ENCODE results near the gene GPR153. TPM values are rescaled to one million over a fixed set of nuclear protein-coding genes. Genes with fewer than 3 reads are reported as not detected.

GPR153 gene
- total RNA-seq, 2 experiments from 2014 or later, result 3.9 to 4.4 TPM

GRCh38 chr1:6259491-6260362 lies 1.2 kb downstream of the GPR153 start:
- Mint-ChIP-seq H3K36me3 (ENCODE audit: low read depth) (no peaks in the 10 kb centered on the region), H3K9me3 (no peaks in the 10 kb centered on the region), H3K4me3 (peak overlapping the region; percentile 50), H3K4me1 (peaks cover 34% of the 10 kb centered on the region), H3K27ac (no peak overlapping the region), H3K27me3 (peaks cover 14% of the 10 kb centered on the region)
- POLR2A ChIA-PET, result interaction anchor here (1.0 to 1.7 kb wide), 2 partner anchors 13 to 24 kb away, joined by 3 to 5 read pairs; partner anchors contain the start of gene ICMT
- peak; percentile 85 for DNase-seq
- CTCF ChIA-PET, result interaction anchor here (4.0 kb wide), 1 partner anchor 13 kb away, joined by 18 read pairs; no protein-coding TSS in a partner anchor

GRCh38 chr1:6258675-6259074 lies 2.2 kb downstream of the GPR153 start:
- CTCF ChIA-PET, result interaction anchor here (4.0 kb wide), 1 partner anchor 12 kb away, joined by 18 read pairs; no protein-coding TSS in a partner anchor
- no peaks in the 10 kb centered on the region for H3K9me3 Mint-ChIP-seq
- H3K27ac Mint-ChIP-seq, result no peak overlapping the region
- DNase-seq, result no peak
- H3K4me1 Mint-ChIP-seq, result peaks cover 27% of the 10 kb centered on the region
- H3K4me3 Mint-ChIP-seq, result no peak overlapping the region
- H3K36me3 Mint-ChIP-seq (ENCODE audit: low read depth), result no peaks in the 10 kb centered on the region
- POLR2A ChIA-PET, result interaction anchor here (0.5 to 1.7 kb wide), 2 partner anchors 12 to 746 kb away, joined by 3 to 5 read pairs; no protein-coding TSS in a partner anchor
- peaks cover 17% of the 10 kb centered on the region for H3K27me3 Mint-ChIP-seq

GRCh38 chr1:6257541-6258069 lies 3.3 kb downstream of the GPR153 start:
- Mint-ChIP-seq H3K9me3 (no peaks in the 10 kb centered on the region), H3K27me3 (peaks cover 19% of the 10 kb centered on the region), H3K4me1 (peaks cover 19% of the 10 kb centered on the region), H3K4me3 (no peak overlapping the region), H3K36me3 (ENCODE audit: low read depth) (no peaks in the 10 kb centered on the region), H3K27ac (no peak overlapping the region)
- no peak for DNase-seq
- POLR2A ChIA-PET, result no interaction called here
- CTCF ChIA-PET, result interaction anchor here (4.0 kb wide), 1 partner anchor 11 kb away, joined by 18 read pairs; no protein-coding TSS in a partner anchor

GRCh38 chr1:6256645-6257044 lies 4.3 kb downstream of the GPR153 start:
- Mint-ChIP-seq H3K9me3 (no peaks in the 10 kb centered on the region), H3K27me3 (peaks cover 21% of the 10 kb centered on the region), H3K4me1 (peaks cover 13% of the 10 kb centered on the region), H3K4me3 (no peak overlapping the region), H3K27ac (no peak overlapping the region), H3K36me3 (ENCODE audit: low read depth) (no peaks in the 10 kb centered on the region)
- ChIA-PET POLR2A (no interaction called here), CTCF (no interaction called here)
- no peak for DNase-seq

GRCh38 chr1:6254691-6255090 lies 6.2 kb downstream of the GPR153 start:
- no peaks in the 10 kb centered on the region for H3K36me3 Mint-ChIP-seq (ENCODE audit: low read depth)
- ChIA-PET CTCF (no interaction called here), POLR2A (no interaction called here)
- no peaks in the 10 kb centered on the region for H3K9me3 Mint-ChIP-seq
- H3K27ac Mint-ChIP-seq, result no peak overlapping the region
- peaks cover 13% of the 10 kb centered on the region for H3K4me1 Mint-ChIP-seq
- no peak for DNase-seq
- H3K27me3 Mint-ChIP-seq, result peaks cover 33% of the 10 kb centered on the region
- no peak overlapping the region for H3K4me3 Mint-ChIP-seq

GRCh38 chr1:6253380-6253779 lies 7.5 kb downstream of the GPR153 start:
- H3K4me1 Mint-ChIP-seq, result peaks cover 4% of the 10 kb centered on the region
- no peak overlapping the region for H3K27ac Mint-ChIP-seq
- H3K9me3 Mint-ChIP-seq, result no peaks in the 10 kb centered on the region
- H3K27me3 Mint-ChIP-seq, result peaks cover 30% of the 10 kb centered on the region
- no peaks in the 10 kb centered on the region for H3K36me3 Mint-ChIP-seq (ENCODE audit: low read depth)
- H3K4me3 Mint-ChIP-seq, result no peak overlapping the region
- CTCF ChIA-PET, result no interaction called here
- POLR2A ChIA-PET, result no interaction called here
- DNase-seq, result no peak

- Mint-ChIP-seq H3K27ac (no peak overlapping the region), H3K27me3 (peaks cover 38% of the 10 kb centered on the region), H3K4me1 (peaks cover 4% of the 10 kb centered on the region), H3K36me3 (ENCODE audit: low read depth) (no peaks in the 10 kb centered on the region), H3K9me3 (no peaks in the 10 kb centered on the region), H3K4me3 (no peak overlapping the region)
- ChIA-PET POLR2A (no interaction called here), CTCF (interaction anchor here (1.4 kb wide), 1 partner anchor 185 kb away, joined by 4 read pairs; no protein-coding TSS in a partner anchor)
- DNase-seq, result no peak
Measured at GRCh38 chr1:6252374-6252710, 8.6 kb downstream of the GPR153 start.

GRCh38 chr1:6251681-6252373 lies 9.1 kb downstream of the GPR153 start:
- Mint-ChIP-seq H3K27me3 (peaks cover 42% of the 10 kb centered on the region), H3K4me3 (no peak overlapping the region), H3K4me1 (peaks cover 6% of the 10 kb centered on the region), H3K36me3 (ENCODE audit: low read depth) (no peaks in the 10 kb centered on the region), H3K27ac (no peak overlapping the region), H3K9me3 (no peaks in the 10 kb centered on the region)
- ChIA-PET POLR2A (no interaction called here), CTCF (interaction anchor here (1.4 kb wide), 1 partner anchor 186 kb away, joined by 4 read pairs; no protein-coding TSS in a partner anchor)
- DNase-seq, result no peak

- H3K36me3 Mint-ChIP-seq (ENCODE audit: low read depth), result no peaks in the 10 kb centered on the region
- H3K4me1 Mint-ChIP-seq, result peaks cover 12% of the 10 kb centered on the region
- POLR2A ChIA-PET, result no interaction called here
- no peaks in the 10 kb centered on the region for H3K9me3 Mint-ChIP-seq
- CTCF ChIA-PET, result interaction anchor here (1.6 kb wide), 1 partner anchor 12 kb away, joined by 4 read pairs; no protein-coding TSS in a partner anchor
- DNase-seq, result no peak
- peaks cover 47% of the 10 kb centered on the region for H3K27me3 Mint-ChIP-seq
- no peak overlapping the region for H3K4me3 Mint-ChIP-seq
- no peak overlapping the region for H3K27ac Mint-ChIP-seq
Measured at GRCh38 chr1:6251233-6251632, 9.7 kb downstream of the GPR153 start.

- DNase-seq, result no peak
- Mint-ChIP-seq H3K27me3 (peaks cover 47% of the 10 kb centered on the region), H3K9me3 (no peaks in the 10 kb centered on the region), H3K36me3 (ENCODE audit: low read depth) (no peaks in the 10 kb centered on the region), H3K27ac (no peak overlapping the region), H3K4me3 (no peak overlapping the region), H3K4me1 (peaks cover 16% of the 10 kb centered on the region)
- CTCF ChIA-PET, result interaction anchor here (0.6 to 1.6 kb wide), 2 partner anchors 11 to 193 kb away, joined by 3 to 4 read pairs; no protein-coding TSS in a partner anchor
- POLR2A ChIA-PET, result interaction anchor here (1.3 kb wide), 1 partner anchor 144 kb away, joined by 3 read pairs; no protein-coding TSS in a partner anchor
Measured at GRCh38 chr1:6249739-6250689, 10.9 kb downstream of the GPR153 start.

- Mint-ChIP-seq H3K9me3 (no peaks in the 10 kb centered on the region), H3K27me3 (peaks cover 52% of the 10 kb centered on the region), H3K4me3 (no peak overlapping the region), H3K4me1 (peaks cover 20% of the 10 kb centered on the region), H3K27ac (no peak overlapping the region), H3K36me3 (ENCODE audit: low read depth) (no peaks in the 10 kb centered on the region)
- ChIA-PET CTCF (interaction anchor here (0.9 to 4.2 kb wide), 6 partner anchors 96 to 211 kb away, joined by 3 to 61 read pairs (median 6); no protein-coding TSS in a partner anchor), POLR2A (interaction anchor here (1.3 kb wide), 1 partner anchor 145 kb away, joined by 3 read pairs; no protein-coding TSS in a partner anchor)
- no peak for DNase-seq
Measured at GRCh38 chr1:6248932-6249738, 11.8 kb downstream of the GPR153 start.
